ENCODE results near the gene PDAP1. TPM values are rescaled to one million over a fixed set of nuclear protein-coding genes. Genes with fewer than 3 reads are reported as not detected.

PDAP1 gene
- total RNA-seq, 1 experiment from 2014 or later = 200 TPM

DNA sequence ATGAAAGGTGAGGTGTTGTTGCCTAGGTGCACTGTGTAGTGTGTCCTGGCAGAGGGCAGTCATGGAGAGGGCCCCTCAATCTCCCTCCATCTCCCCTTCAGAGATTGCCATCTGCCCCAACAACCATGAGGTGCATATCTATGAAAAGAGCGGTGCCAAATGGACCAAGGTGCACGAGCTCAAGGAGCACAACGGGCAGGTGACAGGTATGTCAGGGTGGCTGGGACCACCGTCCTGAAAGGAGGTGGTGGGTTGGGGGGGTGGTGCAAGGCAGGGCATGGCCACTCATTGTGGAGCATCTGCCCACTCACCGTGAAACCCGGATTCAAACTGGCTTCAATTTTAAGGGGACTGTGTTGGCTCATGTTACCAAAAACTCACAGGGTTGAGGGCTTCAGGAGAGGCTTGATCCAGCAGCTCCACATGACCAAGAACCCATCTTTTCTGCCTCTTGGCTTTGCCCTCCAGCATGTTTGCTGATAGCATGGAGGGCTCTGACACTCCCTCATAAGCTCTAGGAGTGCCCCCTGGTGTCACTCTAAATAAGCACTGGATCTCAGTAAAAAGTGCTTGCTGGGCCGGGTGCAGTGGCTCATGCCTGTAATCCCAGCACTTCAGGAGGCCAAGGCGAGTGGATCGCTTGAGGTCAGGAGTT, 21.7 kb downstream of the PDAP1 start:
- BruUV-seq (replicated peaks) = no TSS peak
- H3K79me2 ChIP-seq (ENCODE audit: insufficient read depth, low read length) = peaks cover 22% of the 10 kb centered on the region
- no peak overlapping the region for H3K4me3 ChIP-seq (replicated peaks in 1 of 2; ENCODE audit: low read depth in 1 of 2, low read length in 2 of 2)
- no peak overlapping the region for H3K4me2 ChIP-seq (ENCODE audit: low read length)
- ChIA-PET RAD21 (ENCODE audit: low non-redundant PET in 1 of 2, low total read pairs in 2 of 2, uncharacterized antibody in 2 of 2, unreplicated experiment in 2 of 2) (interaction anchor here in 1 of 2 experiments (0.7 kb wide), 1 partner anchor 350 kb away, joined by 9 read pairs; no protein-coding TSS in a partner anchor), POLR2A (interaction anchor here (1.3 kb wide), 1 partner anchor 22 kb away, joined by 3 read pairs; the partner anchor contains the start of gene BUD31), CTCF (no interaction called here)
- 0 out of 2 replicates have a peak overlapping the region, but pooled peaks have one; percentile 9 for H3K27ac ChIP-seq (ENCODE audit: low read depth, low read length)
- H3K9ac ChIP-seq (ENCODE audit: low read length) = no peak overlapping the region
- intact Hi-C loops (cut with micrococcal nuclease) = loop anchor here (1.0 kb wide), 1 partner anchor 21 kb away; no protein-coding TSS in a partner anchor
- H3K9me2 ChIP-seq (ENCODE audit: insufficient read depth) = no peaks in the 10 kb centered on the region
- no peaks in the 10 kb centered on the region; the same call in 1 of the 2 replicates for H4K20me1 ChIP-seq (ENCODE audit: insufficient read depth)
- TF ChIP-seq ZNF274 (IDR thresholded peaks at IDR 0.05; ENCODE audit: low read depth, low read length) = no peak
- TF ChIP-seq, protein P1, sequence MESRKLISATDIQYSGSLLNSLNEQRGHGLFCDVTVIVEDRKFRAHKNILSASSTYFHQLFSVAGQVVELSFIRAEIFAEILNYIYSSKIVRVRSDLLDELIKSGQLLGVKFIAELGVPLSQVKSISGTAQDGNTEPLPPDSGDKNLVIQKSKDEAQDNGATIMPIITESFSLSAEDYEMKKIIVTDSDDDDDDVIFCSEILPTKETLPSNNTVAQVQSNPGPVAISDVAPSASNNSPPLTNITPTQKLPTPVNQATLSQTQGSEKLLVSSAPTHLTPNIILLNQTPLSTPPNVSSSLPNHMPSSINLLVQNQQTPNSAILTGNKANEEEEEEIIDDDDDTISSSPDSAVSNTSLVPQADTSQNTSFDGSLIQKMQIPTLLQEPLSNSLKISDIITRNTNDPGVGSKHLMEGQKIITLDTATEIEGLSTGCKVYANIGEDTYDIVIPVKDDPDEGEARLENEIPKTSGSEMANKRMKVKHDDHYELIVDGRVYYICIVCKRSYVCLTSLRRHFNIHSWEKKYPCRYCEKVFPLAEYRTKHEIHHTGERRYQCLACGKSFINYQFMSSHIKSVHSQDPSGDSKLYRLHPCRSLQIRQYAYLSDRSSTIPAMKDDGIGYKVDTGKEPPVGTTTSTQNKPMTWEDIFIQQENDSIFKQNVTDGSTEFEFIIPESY (IDR thresholded peaks at IDR 0.05; ENCODE audit: extremely low read depth, insufficient replicate concordance, low read length) = no peak
- TF ChIP-seq, protein P2, sequence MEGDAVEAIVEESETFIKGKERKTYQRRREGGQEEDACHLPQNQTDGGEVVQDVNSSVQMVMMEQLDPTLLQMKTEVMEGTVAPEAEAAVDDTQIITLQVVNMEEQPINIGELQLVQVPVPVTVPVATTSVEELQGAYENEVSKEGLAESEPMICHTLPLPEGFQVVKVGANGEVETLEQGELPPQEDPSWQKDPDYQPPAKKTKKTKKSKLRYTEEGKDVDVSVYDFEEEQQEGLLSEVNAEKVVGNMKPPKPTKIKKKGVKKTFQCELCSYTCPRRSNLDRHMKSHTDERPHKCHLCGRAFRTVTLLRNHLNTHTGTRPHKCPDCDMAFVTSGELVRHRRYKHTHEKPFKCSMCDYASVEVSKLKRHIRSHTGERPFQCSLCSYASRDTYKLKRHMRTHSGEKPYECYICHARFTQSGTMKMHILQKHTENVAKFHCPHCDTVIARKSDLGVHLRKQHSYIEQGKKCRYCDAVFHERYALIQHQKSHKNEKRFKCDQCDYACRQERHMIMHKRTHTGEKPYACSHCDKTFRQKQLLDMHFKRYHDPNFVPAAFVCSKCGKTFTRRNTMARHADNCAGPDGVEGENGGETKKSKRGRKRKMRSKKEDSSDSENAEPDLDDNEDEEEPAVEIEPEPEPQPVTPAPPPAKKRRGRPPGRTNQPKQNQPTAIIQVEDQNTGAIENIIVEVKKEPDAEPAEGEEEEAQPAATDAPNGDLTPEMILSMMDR (IDR thresholded peaks at IDR 0.05 in 2 of 3, conservative IDR thresholded peaks at IDR 0.05 in 1 of 3; ENCODE audit: borderline replicate concordance in 1 of 3, insufficient read depth in 1 of 3, low read depth in 2 of 3, low read length in 2 of 3) = peak; percentile 46 to 59 (median 48); a peak in 5 of 6 replicates
- peak; percentile 73 for TF ChIP-seq RAD21 (IDR thresholded peaks at IDR 0.05; ENCODE audit: low read depth)
- no peak overlapping the region for H2AFZ ChIP-seq (ENCODE audit: low read depth, low read length, poor library complexity, severe bottlenecking)
- peaks cover 0 to 2% of the 10 kb centered on the region in 2 experiments; a peak in 1 of 4 replicates for H3K4me1 ChIP-seq (ENCODE audit: control insufficient read depth in 1 of 2, insufficient read depth in 2 of 2, low read length in 2 of 2)
- peak; percentile 81 for ATAC-seq
- DNase-seq (ENCODE audit: low read depth, low spot score) = no peak
- H3K27me3 ChIP-seq (ENCODE audit: insufficient read depth, low read length) = no peaks in the 10 kb centered on the region
- H3K9me3 ChIP-seq (ENCODE audit: control insufficient read depth in 1 of 2, insufficient read depth in 1 of 2, low read depth in 1 of 2, low read length in 2 of 2) = no peaks in the 10 kb centered on the region
- peaks cover 9 to 13% of the 10 kb centered on the region in 2 experiments; a peak in 3 of 4 replicates for H3K36me3 ChIP-seq (ENCODE audit: control insufficient read depth in 1 of 2, insufficient read depth in 2 of 2, low read length in 2 of 2)
